HG02970 (cell line): ENCODE results near the gene HERC3.

Experiments
- ATAC-seq: cut with Tn5 transposase; IDR thresholded peaks from one replicate; pipeline ENCODE4 v1.9.1; 2021; ENCODE audit warnings: mild to moderate bottlenecking, moderate library complexity, moderate number of reproducible peaks; ENCODE audit not compliant: unreplicated experiment, low FRiP score

The HERC3 gene

DNA sequence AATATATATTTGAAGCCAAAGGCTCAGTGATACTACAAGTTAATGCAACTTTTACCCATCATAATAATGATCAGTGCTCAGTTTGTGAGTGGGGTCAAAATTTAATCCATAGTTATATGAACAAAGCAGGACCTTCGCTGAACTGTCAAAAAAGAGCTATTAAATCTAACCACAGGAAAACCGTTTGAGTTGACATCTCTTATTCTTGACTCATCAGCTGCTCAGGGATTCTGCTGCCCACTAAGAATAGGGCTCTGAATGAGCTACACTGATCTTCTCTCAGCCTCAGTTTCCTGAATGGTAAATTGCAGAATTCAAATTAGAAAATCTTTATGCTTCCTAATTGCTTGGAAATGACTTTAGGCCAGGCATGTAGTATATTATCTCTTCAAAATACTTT, 150.3 kb downstream of the HERC3 start:
- no peak for ATAC-seq

DNA sequence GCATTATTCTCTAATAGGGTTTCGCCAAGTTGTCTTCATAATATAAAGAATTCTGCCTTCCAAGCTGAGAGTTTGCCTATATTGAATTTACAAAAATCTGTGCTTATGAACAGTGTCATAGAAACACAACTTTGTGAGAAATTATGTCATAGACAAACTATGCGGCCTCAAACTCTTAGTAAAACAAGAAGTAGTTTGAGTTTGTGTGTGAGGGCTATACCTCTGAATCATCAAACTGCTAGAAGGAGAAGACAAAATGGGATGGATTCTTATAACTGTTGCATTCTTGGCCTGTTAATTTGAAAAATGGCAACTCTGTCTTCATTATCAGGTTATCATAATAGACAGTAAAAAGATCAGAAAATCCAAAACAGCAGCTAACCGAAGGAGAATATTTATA, 151.4 kb downstream of the HERC3 start:
- no peak for ATAC-seq

DNA sequence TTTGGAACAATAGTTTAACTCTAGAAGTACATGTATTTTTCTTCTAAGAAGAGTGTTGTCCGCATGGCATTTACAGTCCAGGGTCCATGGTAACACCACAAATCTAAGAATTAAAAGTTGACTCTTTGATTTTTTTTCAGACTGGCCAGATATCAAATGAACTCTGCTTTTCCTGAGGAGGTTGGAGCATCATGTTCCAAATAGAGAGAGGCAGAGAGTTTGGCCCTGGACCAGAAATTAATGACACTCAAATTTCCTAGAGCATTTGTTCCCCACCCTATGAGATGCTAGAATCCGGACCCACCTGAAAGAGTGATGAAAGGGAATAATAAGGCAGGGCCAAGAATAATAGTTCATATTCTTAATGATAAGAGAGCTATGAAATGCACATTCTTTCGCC, 152.3 kb downstream of the HERC3 start:
- ATAC-seq, result no peak

DNA sequence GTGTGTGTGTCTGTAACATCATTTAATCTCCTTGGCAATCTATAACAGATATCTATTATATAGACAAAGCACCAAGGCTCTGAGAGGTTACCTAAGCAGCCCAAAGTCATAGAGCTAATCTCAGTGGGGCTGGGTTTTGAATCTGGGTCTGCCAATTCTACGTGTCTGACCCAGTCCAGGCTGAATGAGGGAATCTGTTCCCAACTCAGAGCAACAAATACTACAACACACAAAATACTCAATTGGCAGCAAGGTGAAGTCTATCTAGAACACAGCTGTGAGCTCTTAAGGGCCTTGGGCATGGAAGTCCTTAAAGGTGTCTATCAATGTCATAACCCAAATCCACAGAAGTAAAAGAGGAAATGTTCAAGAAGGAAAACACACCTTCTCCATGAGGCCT, 152.9 kb downstream of the HERC3 start:
- ATAC-seq, result no peak

DNA sequence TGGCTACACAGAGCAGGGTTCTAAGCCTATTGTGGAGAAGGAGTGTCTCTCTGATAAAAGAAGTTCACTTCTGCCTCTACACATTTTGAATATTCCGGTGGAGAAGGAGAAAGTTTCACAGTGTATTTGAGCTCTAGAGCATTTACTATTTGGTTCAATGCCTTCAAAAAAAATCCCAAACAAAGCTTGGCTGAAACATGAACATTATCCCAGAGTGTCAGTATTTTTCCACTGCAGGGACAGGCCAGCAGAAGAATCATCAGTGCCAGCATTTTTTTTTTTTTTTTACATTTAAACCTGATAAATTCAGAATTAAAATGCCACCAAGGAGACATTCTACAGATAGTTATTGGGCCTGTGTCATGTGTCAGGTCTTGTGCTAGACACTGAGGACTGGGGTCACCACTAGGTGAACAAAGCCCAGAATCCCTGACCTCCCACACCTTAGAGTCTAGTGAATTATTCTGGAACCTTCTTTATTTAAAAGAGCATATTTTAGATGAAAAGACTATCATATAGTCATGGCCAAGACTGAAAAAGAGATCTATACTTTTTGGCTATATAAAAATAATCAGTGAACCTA, 153.4 kb downstream of the HERC3 start:
- ATAC-seq, result no peak

DNA sequence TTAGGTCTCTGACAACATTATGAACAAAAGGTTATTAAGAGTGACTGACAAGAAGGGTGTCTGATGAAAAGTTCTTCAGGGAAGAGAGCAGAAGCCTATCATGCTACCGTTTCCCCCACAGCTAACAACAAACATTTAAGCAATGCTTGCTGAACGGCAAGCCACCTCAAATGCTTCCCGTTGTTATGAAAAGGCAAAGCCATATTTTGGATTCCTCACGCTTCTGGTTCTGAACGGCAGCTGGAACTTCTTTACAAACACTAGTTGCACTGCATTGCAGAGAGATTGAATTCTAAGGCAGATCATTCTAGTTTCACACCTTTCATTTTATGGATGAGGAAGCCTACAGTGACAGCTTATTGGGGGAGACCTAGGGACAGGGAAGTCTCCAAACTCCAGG, 153.9 kb downstream of the HERC3 start:
- ATAC-seq, result no peak

DNA sequence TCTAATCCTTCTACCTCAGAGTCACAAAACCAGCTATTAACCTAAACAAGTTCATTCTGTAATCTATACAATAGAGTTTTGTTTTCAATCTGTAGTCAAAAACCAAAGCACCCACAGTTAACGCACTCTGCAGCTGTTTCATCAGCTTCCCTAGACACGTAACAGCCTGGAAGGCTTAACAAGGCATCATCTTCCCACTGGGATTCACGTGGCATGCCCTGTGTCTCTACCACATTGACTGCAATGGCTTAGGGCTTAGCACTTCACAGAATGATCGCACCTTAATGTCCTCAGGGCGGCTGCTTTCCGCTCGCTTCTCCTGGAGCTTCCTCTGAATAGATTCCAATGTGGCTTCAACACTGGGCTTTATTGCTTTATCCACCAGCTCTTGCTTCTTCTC, 155.1 kb downstream of the HERC3 start:
- ATAC-seq, result no peak

DNA sequence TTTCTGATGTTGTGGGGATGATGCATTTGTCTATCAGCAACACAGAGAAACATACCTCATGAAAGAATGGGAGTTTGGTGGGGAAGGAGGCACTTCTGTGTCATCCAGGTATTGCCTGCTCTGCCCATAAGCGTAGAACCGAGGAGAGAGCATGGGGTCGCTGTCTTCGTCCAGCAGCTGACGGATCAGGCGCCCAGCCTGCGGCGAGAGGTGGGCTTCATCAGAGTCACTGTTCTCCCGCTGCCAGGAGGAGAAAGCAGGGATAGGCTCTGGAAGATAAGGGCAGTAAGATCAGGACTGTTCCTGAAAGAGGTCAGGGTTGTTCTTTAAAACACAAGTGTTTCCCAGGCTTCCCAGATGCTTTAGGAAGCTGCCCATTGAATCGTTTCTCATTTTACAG, 158.1 kb downstream of the HERC3 start:
- no peak for ATAC-seq

DNA sequence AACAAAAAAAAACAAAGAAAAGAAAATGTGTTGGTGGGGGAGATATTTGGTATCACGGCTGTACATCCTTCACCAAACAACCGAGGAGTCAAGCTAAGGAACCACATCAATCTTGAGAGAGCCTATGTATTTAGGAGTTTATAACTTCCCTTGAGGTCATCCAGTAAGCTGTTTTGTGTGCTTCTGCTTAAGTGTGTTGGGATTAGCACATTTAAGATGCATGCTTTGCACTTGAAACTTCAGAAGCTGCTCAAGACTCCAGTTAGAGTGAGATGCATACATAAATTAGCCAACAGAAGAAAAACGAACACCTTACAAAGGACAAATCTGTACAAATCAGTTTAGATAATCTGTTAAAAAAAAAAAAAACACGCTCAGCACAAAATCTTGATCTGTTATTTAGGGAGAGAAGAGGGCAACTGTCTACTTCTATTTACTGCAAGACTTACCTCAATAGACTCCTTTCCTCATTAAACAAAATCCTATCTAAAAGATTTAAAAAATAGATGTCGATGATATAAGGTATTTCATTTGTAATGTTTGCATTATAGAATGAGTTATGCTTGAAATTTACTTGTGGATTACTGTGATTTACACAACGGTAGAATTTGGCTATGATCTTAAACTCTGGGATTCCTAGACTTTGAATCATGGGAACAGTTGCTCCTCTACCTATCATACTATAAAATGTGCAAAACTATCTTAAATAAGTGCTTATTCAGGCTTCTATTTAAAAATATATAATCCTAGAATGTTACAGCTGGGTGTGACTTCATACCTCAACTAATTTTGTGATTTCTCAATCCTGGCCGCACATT, 159.2 kb downstream of the HERC3 start:
- ATAC-seq, result no peak

DNA sequence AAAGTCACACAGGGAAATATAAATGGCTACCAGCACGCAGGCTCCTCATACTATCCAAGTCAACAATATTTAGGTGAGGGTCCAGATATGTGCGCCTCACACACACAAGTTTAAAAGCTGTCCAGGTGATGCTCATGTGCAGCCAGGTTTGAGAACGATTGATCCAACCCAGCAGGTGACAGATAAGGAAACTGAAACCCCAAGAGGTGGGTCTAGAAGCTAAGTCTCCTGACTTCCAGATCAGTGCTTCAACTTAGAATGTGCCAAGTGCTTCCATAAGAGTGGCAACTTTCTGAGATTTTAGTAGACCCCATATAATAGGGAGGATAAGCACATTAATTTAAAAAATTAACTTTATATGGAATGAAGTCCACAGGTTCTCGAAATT, 159.8 kb downstream of the HERC3 start:
- no peak for ATAC-seq

DNA sequence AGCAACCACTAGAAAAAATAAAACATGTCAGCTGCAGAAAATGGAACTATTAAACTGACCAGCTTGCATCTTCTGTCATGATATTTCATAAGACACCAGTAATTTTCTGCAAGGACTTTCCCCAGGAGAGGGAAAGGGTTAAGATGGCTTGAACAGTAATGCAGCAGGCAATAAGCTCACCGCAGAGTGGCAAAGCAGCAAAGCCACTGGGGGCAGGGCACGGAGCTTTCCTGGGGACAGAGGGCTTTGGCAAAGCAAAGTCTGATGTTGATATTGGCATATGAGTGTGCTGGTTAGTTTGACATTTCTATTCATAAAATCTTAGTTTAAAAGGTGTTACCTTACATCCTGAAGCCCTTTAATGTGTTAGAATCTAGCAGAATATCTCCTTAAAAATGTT, 160.5 kb downstream of the HERC3 start:
- ATAC-seq, result no peak

DNA sequence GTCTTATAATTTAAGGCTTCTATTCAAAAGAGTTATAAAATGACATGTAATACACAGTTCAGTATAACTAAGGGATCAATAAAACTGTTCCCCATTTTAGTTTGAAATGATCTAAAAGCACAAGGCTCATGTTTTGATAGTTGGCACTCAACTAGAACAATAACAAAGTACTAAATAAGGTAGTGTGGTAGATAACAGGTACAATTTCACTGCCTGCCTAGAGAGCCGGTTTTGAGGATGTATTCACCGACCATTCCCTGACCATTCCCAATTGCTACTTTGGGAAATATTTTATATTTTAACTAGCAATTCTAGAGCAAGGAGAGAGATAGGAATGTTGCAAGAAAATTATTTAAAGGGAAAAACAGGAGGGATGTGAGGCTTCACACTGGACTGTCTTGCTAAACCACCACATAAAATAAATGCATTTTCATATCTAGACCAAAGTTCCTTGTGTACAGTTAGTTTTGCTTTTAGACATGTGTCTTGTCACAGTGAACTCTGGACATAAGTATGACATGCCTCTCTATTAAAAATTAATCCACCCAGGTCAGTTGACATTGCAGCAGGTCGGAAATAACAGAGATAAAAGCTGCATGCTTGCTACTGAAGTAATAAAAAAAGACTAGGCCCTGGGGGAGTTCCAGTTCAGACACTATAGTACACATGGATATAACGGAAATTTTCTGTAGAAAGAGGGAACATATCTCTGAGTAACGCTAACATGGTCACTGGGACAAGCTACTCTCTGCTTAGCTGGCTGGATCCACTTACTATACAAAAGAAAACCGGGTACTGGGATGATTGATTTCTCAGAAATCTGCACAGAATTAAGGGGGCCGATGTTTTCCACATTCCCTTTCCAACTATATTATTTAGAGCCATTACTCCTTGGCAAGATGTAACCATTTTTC, 161.6 kb downstream of the HERC3 start:
- ATAC-seq, result no peak

DNA sequence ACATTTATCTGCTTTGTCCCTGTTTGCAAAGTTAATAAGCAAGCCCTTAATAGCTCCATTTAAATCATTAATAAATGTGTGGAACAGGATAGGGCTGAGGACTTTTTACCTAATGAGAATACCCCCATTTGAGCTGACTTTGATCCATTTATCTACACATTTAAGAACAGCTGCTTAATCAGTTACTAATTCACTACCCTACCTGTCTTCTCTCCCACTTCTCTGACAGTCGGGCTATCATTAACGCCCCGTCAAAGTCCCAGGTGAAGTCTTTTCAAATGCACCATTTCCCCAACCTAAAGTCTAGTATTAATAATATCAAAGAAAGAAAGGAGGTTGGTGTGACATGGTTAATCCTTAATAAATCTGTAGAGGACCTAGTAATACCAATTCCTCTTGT, 162.5 kb downstream of the HERC3 start:
- no peak for ATAC-seq

DNA sequence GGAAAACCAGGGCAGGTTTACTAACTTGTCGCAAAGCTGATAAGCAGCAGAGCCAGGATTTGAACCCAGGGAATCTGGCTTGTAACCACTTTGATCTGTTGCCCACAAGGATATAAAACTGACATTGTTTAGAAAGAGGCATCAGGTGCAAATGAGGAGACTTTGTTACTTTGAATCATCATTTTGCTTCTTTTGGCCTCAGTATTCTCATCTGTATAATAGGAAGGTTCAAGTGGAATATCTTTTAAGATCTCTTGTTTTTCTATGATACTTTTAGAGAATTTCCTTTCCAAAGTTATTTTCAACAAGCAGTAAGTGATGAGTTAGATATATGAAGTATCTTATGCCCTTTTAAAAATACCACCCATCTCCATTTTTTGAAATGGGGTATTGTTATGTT, 163.2 kb downstream of the HERC3 start:
- ATAC-seq, result no peak

DNA sequence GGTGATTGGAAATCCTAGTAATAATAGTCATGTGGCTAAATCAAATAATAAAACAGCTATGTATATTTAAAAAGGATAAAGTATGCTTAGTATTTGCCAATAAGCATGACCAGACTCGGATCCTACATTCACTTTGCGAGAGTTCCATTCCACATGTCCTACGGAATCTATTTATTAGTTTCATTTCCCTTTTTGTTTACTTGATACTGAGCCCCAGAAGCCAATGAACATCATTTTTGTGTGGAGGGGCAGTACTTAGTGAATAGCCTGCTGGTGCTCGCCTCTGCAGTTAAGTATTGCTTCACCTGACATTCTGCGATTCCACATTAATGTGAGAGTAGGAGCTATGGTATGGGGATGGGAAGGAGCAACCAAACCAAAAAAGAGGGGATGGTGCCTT, 163.9 kb downstream of the HERC3 start:
- ATAC-seq, result no peak

DNA sequence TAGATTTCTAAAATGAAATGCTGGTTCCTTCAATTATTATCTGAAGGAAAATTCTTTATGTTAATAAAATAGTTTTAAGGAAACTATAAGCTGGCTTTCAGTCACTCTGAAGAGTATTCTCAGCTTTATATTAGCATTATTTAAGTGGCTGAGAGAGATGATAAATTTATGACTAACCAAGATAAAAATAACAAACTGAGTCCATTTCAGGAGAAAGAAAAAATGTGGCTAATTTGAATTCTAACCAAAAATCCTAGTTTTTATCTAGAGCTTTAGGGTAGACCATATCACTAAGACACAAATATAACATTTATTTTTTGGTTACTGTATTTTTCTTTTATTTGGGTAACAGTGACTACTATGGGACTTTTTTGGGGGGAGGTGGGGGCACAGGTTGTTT, 164.8 kb downstream of the HERC3 start:
- ATAC-seq, result no peak

DNA sequence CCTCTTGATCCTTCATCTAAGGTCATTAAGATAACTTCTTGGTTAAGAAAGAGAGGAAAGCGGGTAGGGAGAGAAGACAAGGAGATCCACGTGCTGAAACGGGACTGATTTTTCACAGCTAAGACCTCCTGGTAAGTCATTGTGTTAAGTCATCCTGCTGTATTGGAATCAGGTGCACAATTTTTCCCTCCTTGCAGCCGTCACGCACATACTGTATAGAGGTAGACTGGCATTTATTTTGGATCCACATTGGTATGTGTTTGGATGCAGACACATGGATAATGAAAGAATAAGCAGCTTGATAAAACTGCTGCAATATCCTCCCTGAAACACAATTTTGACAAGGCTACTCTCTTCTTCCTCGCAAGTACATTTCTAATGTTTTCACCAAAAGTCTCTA, 165.5 kb downstream of the HERC3 start:
- ATAC-seq, result no peak
